GM18517 (cell line): ENCODE measurements around the gene SIX3.

Source experiments
- ATAC-seq: cut with Tn5 transposase; IDR thresholded peaks from one replicate; pipeline ENCODE4 v1.9.1; 2021; ENCODE audit warnings: mild to moderate bottlenecking, moderate library complexity; ENCODE audit not compliant: unreplicated experiment

Gene SIX3

DNA sequence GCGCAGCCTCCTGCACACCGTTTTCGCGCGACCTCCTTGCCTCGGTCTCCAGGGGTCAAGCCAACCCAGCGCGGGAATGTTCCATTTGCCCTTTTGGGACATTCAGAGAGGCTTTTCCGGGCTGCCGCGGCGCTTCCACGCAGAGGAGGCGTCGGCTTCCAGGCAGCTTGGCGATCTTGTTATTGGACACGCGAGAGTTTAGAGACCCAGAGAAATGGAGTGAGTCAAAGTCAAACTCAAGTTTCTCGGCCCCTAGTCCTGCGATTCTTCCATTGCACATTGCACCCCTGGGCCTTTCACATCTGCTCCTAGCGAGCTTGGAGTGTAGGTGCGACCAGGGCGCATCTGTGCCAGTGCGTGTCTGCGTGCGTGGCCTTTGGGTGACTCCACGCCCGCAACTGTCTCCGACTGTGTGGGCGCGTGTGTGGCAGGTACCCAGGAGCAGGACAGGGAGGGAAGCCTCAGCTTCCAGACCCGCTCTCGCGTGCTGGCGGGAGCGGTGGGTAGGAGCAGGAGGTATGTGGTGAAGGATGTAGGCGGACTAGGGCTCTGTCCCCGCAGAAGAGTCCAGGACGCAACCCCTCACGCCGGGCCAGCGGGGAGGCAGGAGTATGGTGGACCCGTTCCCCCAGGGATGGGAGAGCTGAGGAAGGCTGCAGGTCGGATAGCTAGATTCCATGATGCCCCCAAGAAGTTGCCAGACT lies 13.5 kb downstream of the SIX3 start:
- no peak for ATAC-seq

DNA sequence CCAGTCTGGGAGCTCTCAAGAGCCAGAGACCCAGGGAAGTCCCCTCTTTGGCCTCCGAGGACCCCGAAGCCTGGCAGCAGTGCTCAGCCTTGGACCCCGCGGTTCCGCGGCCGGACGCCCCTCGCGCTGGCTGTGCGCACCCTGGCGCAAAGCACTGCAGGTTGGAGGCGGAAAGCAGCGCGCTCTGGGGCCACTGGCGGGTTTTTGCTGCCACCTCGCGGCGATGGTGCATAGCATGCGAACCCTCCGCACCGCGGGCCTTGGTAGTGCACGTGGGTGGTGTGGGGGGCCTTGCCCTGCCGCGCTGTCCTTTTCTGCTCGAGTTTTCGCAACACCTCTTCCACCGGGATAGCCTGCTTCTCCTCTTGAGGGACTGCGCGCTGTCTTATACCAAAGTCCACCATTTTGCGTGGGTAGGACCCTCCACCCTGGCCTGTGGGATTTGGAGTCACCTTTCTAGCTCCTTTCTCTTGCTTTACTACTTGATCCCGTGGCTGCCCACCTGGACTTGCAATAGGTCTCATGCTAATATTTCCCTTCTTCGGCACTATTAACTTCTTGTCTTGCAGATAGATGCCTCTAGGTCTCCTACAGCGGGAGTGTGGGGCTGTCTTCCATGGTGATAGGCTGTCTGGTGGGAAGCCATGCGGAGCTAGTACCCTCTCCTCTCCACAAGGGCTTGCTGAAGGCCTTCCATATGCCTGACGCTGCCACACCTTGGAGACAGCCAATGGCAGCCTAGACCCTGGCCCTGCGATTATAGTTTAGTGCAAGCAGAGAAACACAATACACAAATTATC lies 14.3 kb downstream of the SIX3 start:
- no peak for ATAC-seq

DNA sequence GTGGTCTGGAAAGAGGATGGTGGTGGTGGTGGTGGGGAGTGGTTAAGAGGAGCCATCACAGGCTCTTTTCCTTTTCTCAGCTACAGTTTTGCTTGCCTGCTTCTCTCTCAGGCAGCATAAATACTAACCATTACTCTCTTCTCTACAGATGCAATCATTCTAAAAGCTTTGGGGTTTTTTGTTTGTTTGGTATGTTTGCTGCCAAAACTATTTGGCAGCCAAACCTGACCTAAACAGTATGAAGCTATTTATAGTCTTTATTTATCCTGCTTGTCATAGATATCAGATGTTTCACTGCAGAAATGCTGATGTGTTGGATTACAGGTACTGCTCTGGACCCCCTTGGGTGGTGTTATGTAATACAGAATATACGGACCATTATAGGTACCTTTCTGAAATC lies 15.3 kb downstream of the SIX3 start:
- no peak for ATAC-seq

DNA sequence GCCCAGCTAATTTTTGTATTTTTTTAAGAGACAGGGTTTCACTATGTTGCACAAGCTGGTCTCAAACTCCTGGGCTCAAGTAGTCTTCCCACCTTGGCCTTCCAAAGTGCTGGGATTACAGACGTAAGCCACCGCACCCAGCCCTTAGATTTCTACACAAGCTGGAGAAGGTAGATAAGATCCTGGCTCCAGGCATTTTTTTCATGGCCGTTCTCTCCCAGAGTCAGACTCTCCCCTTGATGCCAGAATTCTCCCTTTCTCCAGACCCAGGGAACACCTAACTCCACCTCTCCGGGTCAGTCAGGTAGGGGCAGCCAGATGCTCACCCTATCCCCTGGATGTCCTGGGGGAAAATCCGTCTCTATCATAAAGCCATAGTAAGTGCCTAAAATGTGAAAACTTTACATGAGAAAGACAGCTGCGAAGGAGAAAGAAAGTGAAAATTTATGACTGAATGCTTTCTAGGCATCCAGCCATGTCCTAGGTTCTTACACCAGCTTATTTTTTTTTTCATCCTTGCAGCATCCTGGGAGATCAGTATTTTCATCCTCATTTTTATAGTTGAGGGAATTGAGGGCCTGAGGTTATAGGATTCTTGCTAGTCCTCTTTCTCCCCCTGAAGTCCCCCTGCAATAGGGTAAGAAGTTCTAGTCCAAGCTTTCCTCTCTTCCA lies 16.3 kb downstream of the SIX3 start:
- no peak for ATAC-seq

DNA sequence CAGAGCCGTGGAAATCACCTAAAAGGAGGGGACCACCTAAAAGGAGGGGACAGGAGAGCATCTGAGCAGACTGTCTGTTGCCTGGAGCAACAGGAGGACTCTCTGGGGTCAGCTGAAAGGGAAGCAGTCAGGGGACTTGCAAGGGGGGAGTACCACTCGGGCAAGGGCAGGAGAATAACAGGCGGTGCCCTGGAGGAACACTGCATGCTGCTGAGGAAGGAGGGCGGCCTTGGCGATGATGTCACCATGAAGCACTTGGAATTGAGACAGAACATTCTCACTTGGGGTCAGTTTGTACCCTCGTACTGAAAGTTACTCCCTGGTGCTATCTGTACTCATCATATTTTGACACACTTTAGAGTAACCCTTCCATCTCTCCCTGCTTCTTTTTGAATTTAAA lies 18.4 kb downstream of the SIX3 start:
- ATAC-seq = no peak

DNA sequence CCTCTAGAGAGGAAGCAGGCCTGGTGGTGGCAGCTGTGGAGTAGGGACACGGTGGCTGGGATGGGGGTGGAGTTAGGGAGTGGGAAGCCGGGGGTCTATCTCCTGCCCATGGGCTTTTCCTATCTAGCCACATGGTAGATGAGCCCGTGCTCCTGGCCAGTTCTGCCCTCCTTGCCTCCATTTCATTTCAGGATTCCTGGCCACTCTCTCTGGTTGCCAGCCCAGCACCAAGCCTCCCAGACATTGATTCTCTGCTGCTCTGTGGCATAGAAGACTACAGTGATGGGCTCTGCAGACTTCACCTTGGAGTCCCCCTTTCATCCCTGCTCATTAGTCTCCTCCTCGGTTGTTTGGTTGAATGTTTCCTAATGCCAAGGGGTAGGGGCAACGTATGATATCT lies 19.4 kb downstream of the SIX3 start:
- ATAC-seq = no peak

DNA sequence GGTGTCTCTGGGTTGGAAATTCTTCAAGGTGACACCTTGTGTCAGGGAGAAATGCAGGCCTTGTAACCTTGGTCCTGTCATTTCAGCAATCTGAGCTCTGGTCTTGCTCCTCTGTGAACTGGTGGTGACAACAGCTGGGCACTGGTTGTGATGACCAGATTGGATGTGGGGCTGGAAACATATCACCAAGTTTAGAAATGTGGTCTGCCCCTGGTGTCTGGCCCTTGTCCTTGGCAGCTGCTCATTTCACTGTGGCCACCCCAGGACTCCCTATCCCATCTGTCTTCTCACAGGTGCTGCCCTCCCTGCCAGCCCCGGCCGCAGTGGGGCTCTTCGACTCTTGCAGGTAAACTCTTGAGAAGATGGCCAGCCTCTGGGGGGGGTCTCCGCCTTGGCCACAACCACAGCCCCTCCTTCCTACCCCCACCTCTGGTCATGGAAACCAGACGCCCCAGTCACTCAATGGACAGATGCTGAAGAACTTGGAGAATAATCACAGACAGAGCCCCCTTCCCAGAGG lies 20.7 kb downstream of the SIX3 start:
- no peak for ATAC-seq

DNA sequence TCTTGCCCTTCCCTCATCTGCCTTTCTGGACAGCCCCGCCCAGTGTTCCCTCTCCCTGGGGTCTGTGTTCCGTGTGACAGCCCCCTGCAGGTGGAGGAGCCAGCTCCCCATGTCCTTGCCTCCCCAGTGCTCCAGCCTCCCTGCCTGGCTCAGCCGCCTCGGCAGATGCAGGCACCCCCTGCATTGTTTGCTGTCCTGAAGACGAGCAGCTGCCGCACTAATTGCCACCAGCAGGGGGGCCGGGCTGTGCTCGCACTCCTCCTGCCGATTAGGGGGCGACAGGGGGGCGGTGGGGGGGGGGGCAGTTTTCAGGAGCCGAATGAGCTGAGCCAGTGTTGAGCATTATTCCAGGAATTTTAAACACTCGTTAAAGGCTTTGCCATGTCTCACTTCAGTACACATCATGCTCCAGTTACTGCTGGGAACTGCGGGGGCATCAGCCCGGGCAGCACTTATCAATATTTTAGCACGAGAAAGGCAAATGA lies 23.3 kb downstream of the SIX3 start:
- no peak for ATAC-seq

DNA sequence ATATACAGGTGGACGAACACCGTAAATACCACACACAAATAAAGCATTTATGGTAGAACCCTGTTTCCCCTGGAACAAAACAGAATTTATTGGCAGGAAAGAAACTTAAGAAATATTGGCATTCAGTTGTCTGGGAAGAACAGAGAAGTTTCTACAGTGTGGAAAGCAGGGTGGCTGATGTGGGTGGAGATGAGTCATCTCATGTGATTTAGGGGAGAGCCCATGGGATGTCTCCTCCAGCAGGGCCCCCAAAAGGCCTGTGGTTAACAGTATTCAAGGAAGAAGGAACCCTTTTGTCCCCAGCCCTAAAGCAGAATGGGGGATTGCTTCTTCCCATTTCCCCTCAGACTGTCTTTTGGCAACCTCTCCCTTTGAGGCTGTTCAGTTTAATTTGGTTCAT lies 24.2 kb downstream of the SIX3 start:
- no peak for ATAC-seq

DNA sequence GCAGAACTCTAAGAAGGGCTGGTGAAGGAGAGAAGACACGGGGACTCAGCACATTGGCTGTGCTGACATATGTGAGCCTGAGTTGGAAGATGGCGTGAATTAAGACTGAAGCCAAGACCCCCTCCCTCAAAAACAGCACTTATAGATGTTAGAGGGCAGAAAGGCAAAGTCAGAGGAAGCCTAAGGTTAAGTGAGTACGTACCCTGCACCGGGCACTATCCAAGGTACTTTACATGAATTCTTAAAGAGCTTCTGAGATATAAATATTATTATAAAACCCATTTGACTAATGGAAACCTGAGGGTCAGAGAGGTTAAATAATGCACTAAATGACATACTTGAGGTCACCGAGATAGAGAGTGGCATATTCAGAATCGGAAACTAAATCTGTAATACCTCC lies 25.6 kb downstream of the SIX3 start:
- no peak for ATAC-seq

DNA sequence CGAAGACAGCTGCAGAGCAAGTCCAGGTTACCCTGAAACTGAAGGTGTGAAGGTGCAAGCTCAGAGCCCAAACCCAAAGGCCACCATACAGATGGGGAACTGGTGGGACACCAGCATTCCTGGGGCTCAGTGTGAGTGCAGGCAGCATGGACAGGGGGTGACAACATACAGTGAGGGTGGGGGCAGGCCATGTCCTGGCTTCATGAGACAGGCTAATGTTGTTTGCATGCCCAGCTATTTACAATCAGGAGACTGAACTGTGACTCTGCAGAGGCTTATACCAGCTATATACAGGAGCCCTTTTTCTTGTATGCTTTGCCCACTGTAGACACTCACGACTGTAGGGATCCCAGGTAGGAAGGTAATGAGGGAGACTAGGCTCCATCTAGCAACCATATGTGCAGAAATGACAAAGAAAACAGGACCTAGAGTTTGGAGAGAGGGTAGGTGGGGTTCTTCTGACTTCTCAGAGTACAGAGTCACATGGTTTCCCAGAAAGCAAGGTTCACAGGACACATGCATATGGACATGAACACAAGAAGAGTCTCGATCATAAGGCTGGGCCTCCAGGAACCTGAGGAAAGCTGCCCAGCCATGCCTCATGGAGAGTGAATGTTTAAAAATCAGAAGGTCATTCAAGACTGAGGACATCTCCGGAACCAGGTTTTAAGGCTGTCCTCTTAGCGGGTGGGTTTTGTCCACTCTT lies 26.4 kb downstream of the SIX3 start:
- ATAC-seq = no peak

DNA sequence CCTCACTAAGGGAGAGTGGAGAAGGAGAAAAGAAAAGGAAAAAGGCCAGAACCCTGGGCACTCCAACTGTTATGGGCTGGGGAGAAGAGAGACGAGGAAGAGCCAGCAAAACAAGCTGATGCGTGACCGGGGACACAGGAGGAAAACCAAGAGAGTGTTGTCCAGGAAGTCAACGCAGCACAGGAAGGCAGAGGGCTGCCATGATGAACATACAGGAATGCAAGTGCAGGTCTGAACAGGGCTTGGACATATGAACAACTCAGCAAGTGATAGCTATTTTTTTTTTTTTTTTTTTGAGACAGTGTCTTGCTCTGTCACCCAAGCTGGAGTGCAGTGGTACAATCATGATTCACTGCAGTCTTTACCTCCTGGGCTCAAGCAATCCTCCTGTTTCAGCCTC lies 28.4 kb downstream of the SIX3 start:
- no peak for ATAC-seq

DNA sequence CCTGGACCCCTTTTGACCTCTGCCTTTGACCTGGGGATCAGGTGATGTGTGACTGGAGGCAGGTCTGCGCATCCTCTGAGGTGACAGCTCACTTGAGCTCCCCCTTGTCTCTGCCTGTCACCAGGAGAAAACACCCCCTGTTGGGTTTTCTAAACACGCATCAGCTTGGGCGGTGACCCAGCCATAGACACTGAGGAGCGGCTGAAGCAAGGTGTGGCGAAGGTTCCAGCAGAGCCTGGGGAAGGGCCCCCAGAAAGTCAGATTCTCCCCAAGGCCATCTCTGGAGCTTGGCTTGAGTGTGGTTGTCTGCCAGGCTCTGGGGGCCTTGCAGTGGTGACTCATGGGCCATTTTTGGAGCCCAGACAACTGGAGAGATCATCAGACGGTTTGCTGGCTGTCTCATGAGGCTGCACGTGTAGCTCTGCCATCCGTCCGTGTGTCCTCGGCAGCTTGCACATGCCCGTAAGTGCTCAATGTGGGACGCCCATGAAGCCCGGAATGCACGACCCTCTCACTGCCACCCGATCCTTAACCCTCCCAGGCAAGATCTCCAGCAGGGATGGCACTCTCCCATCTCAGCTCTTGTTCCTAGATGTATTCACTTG lies 29.4 kb downstream of the SIX3 start:
- ATAC-seq = no peak

DNA sequence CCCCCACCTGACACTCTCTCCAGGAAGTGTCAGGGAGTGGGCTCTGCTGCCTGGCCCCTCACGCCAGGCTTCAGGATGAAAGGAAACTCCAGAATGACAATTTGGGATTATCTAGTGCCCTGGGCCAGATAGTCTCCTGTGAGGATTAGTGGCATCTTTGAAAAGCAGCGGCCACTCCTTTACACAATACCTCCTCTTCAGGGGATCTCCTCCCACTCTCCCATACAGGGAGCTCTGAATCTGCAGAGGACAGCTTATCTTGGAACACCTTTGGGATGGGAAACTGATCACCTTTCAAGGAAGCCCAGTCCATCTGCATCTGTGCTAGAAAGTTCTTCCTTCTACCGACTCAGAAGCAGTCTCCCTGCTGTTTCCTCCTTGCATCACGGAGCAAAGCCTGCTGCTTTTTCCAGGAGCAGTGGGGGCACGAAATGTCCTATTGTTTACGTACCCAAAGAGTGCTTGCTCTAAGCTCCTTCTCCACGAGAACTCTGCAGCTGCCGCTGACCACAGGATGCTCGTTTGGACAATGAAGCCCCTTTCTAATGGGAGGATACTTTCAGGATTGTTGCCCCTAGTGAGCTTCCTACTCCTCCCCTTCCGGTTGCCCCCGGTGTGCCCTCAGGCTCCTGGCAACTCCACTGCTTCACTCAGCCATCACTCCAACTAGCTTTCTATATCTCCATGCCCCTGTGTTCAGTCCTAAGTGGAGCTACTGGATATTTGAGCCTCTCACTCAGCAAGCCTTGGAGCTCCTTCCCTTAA lies 31.5 kb downstream of the SIX3 start:
- no peak for ATAC-seq

DNA sequence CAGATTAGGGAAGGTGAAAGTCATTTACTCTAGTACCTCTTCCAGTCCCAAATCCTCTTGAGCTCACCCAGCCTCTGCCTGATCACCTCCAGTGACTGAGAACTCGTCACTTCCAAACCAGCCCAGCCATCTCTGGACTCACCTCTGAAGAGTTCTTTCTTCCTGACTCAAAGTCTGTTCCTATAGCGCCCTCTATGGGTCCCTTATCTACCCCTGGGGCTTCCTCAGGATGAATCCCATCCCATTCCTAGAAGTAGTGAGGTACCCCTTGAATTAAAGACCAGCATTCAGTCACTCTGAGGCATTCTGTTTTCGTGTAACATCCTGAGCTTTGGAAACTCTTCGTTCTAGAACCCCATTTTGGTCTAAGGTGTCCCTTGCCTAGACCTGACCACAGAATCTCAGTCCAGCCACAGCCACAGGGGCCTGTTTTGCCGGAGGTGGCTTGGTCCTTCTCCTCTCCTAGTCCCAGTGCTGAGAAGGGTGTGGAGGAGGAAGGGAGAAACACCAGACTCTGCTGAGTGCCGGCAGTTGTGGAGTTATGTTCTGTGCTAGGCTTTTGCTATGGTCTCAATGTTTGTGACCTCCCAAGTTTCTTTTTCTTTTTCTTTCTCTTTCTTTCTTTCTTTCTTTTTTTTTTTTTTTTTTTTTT lies 32.7 kb downstream of the SIX3 start:
- ATAC-seq = no peak

DNA sequence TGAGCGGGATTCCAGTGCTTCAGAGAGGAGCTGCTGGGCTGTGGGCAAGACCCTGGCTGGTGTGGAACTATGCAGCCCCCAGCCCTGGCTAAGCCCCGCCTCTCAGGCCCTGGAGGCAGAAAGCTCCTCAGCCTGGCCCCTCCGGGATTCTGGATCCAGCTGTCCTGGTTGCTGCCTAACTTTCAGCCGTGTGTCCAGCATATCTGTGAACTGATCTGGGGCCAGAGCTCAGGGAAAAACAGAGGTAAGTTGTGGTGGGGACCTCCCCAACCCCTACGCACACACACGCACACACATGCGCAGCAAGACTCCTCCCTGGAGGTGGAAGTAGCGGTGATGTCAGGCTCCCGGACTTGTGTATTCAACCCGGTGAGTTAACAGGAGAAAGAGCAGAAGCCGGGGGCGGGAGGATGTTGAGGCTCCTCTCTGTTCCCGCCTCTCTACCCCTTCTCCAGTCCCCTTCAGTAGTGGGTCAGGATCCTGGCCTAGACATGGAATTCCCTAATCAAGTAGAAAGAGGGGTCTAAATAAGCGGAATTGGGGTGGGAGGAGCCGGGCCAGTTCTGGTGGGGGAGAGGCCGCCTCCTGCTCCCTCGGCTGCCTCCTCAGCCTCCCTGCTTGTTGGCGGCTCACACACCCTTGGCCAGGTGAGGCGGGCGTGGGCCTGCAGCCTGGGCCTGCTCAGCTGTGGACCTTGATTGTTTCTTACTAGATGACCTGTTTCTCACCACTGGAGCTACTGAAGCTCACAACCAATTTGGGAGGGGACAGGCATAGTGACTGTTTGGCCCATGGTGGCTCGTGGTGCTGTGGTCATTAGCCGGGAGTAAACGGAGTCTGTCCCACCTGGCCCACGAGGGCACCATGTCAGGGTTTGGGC lies 34.3 kb downstream of the SIX3 start:
- no peak for ATAC-seq

DNA sequence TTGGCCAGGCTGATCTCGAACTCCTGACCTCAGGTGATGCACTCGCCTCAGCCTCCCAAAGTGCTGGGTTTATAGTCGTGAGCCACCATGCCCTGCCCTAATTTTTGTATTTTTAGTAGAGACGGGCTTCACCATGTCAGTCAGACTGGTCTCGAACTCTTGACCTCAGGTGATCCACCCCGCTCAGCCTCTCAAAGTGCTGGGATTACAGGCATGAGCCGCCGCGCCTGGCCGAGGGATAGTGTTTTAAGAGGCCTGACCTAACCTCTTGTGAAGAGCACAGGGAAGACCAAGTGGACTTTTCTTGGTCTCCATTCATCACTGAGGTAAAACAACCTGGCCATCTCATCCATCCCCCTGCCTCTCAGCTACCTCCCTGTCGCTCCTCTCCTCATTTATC lies 38.1 kb downstream of the SIX3 start:
- no peak for ATAC-seq
